GM12864 (cell line): ENCODE data around the gene SLC10A1.

ENCODE experiments used
- DNase-seq: peaks from one replicate; pipeline ENCODE4 v3.0.0-alpha.2; 2011; ENCODE audit warnings: low read depth
- H3K4me3 ChIP-seq: 2 replicates; pipeline ENCODE4 v1.5.1; 2011; ENCODE audit warnings: mild to moderate bottlenecking, low read depth, low read length, control low read depth
- TF ChIP-seq, protein P1 (sequence below): IDR thresholded peaks from 2 replicates; pipeline ENCODE4 v1.5.1; 2011; ENCODE audit warnings: low read depth, mild to moderate bottlenecking, moderate library complexity, low read length, control low read depth, inconsistent platforms; ENCODE audit errors: missing control alignments

The SLC10A1 gene

DNA sequence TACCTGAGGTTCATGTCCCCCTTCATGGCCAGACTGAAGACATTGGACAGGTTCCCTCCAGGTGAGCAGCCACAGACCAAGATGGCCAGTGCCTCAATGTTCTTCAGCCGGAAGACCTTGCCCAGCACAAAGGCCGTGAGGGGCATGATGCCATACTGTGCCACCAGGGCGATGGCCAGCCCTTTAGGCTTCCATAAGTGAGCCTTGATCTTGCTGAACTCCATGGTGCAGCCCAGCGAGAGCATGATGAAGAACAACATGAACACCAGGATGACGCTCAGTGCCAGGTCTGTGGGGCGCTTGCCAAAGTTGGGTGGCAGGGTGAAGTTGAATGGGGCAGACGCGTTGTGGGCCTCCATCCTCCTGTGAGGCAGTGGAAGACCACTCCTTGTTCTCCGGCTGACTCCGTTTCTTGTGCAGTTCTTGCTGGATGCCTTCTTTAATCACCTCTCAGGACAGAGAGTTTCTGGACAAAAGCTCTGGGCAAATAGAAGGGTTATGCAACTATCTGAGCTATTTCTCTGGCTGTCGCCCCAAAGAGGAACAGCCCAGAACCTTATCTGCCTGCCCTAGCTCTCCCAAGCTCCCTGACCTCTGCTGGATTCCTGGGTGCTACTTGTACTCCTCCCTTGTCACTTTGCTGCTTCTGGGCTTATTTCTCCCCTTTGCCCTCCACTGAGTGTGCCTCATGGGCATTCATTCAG is at the start of gene SLC10A1:
SLC10A1 (minus strand) TSS at position 445 of the 704 bp plus-strand sequence; CDS start at position 359, 86 bp downstream.
- DNase-seq = no peak
- TF ChIP-seq, protein P1, sequence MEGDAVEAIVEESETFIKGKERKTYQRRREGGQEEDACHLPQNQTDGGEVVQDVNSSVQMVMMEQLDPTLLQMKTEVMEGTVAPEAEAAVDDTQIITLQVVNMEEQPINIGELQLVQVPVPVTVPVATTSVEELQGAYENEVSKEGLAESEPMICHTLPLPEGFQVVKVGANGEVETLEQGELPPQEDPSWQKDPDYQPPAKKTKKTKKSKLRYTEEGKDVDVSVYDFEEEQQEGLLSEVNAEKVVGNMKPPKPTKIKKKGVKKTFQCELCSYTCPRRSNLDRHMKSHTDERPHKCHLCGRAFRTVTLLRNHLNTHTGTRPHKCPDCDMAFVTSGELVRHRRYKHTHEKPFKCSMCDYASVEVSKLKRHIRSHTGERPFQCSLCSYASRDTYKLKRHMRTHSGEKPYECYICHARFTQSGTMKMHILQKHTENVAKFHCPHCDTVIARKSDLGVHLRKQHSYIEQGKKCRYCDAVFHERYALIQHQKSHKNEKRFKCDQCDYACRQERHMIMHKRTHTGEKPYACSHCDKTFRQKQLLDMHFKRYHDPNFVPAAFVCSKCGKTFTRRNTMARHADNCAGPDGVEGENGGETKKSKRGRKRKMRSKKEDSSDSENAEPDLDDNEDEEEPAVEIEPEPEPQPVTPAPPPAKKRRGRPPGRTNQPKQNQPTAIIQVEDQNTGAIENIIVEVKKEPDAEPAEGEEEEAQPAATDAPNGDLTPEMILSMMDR = no peak
- H3K4me3 ChIP-seq = no peak within 1 kb of the TSS

- no peak for DNase-seq
- H3K4me3 ChIP-seq = no peak overlapping the region
Observed at GRCh38 chr14:69845787-69846186, 48.7 kb upstream of the SLC10A1 start.

GRCh38 chr14:69845050-69845581 is 48.1 kb upstream of the SLC10A1 start:
- TF ChIP-seq, protein P1 = no peak
- no peak for DNase-seq
- no peak overlapping the region for H3K4me3 ChIP-seq

More at GRCh38 chr14:69845787-69846186, 48.7 kb upstream of the SLC10A1 start:
- TF ChIP-seq, protein P1 = no peak

DNA sequence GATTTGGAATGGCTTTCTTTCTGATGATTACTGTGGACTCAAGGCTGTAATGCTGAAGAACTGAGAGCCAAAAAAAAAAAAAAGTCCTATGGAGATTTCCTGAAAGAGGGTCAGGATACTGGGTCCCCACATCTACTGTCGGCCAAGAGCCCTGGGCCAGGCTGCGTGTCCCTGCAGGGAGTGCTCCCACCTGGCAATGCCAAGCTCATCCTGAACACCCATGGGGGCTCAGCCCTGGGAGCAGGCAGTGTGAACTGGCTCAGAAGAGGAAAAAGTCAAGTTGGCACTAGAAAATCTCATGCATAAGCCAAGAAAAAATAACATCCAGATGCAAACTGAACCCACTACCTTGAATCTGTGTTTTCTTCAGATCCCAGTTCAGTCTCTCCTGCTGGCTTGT is 47.1 kb upstream of the SLC10A1 start:
- TF ChIP-seq, protein P1 = no peak
- H3K4me3 ChIP-seq = no peak overlapping the region
- DNase-seq = no peak

DNA sequence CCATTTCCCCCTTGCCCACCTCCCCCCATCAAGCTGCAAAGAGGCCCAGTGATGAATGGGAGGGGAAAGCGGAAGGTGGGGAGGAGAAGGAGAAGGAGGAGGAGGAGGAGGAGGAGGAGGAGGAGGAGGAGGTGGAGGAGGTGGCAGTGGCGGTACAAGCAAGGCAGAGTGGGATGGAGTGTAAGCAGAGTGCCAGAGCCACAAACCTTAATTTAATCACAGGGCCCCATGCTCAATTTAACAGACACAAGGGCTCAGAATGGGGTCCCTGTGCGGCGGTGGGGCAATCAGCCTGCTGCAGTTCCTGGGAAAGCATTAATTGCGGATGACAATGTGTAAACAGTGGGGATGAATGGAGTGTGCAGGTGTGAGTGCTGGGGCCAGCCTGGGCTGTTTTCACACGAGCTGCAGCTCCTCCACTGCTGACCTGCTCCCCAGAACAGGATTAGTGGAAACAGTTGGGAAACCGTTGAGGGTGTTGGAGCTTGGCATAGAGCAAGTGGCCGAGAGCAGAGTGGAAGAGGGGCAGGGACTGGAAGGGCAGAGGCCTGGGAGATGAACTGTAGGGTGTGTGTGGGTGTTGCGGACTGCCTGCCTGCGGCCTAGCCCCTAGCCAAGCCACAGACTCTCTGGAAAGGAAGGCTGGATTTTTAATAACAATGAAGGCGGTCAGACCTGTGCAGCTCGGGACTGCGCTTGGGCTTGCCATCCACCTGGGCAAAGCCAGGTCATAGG is 45.8 kb upstream of the SLC10A1 start:
- DNase-seq = no peak
- H3K4me3 ChIP-seq = no peak overlapping the region
- TF ChIP-seq, protein P1 = no peak

- TF ChIP-seq, protein P1 = no peak
- H3K4me3 ChIP-seq = no peak overlapping the region
- no peak for DNase-seq
Observed at GRCh38 chr14:69841656-69842055, 44.6 kb upstream of the SLC10A1 start.
